ENCODE measurements around the gene ZNF408.
"Not testable (repeated sequence)": the region's sequence is repeated elsewhere in the genome, so short reads cannot be mapped to it uniquely, and the experiment has no call there.

ZNF408 gene

DNA sequence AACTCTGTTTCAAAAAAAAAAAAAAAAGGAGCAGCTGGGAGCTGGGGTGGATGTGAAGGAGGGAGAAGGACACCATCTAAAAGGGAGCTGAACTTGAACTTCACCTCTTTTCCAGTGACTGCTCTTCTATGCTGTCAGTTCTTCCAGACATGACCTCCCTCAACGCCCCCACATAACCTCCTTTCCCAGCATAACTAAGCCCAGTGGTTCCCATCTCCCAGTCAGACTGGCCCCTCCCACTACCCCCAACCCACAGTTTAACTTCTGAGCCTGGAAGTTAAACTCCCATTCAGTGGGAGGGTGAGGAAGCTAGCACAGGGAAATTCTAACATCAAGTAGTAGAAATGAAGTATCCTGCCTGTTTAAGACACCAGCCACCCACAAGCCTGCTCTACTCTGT lies 2.2 kb upstream of the ZNF408 start:
- no peak for DNase-seq

DNA sequence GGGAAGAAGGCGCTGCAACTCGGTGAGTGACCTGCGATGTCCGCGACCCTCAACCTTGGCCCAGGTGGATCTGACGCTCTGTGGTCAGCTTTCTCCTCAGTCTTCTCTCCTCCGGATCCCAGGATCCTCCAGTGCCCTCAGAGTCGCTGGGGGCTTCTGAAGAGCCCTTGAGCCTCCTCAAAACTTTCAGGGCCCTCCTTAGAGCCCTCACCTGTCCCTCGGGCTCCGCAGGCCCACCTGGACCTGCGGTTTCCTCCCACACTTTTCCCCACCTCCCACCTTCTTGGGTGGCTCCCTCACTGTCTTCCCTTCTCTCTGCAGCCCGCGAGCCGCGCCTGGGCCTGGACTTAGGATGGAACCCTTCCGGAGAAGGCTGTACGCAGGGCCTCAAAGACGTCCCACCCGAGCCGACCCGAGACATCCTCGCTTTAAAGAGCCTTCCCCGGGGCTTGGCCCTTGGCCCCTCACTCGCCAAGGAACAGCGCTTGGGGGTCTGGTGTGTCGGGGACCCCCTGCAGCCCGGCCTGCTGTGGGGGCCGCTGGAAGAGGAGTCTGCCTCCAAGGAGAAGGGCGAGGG lies 335 bp downstream of the ZNF408 start:
- no peak for DNase-seq

DNA sequence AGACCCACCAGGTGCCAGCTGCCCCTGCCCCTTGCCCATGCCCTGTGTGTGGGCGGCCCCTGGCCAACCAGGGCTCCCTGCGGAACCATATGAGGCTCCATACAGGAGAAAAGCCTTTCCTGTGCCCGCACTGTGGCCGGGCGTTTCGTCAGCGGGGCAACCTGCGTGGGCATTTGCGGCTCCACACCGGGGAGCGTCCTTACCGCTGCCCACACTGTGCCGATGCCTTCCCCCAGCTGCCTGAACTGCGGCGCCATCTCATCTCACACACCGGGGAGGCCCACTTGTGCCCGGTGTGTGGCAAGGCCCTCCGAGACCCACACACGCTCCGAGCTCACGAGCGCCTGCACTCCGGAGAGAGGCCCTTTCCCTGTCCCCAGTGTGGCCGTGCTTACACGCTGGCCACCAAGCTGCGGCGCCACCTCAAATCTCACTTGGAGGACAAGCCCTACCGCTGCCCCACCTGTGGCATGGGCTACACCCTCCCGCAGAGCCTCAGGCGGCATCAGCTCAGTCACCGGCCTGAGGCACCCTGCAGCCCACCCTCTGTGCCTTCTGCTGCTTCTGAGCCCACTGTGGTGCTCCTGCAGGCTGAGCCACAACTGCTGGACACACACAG lies 4.3 kb downstream of the ZNF408 start:
- no peak for DNase-seq

DNA sequence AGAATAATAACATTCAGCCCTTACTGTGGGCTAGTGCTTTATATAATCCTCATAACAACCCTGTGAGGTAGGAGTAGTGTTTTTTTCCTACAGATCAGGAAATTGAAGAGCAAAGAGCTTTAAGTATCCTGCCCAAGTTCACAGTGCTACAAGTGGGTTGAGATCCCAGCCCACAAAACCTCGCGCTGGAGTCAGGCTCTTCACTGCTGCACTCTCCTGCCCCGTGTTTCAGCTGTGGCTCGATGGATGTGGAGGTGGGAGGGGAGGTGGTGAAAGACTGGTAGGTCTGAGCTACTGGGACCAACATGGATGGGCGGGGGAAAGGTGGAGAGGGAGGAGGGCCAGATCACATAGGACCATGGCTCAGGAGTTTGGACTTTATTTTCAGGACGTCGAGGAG lies 6.1 kb downstream of the ZNF408 start:
- no peak for DNase-seq

DNA sequence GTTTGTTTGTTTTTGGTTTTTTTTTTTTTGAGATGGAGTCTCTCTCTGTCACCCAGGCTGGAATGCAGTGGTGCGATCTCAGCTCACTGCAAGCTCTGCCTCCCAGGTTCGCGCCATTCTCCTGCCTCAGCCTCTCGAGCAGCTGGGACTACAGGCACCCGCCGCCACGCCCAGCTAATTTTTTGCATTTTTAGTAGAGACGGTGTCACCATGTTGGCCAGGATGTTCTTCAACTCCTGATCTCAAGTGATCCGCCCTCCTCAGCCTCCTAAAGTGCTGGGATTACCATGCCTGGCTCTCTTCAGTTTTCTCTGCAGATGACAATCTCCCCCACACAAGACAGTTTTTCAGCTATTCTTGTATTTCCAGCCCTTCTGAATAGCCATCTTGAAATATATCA lies 8.5 kb downstream of the ZNF408 start:
- DNase-seq = not testable (repeated sequence)

DNA sequence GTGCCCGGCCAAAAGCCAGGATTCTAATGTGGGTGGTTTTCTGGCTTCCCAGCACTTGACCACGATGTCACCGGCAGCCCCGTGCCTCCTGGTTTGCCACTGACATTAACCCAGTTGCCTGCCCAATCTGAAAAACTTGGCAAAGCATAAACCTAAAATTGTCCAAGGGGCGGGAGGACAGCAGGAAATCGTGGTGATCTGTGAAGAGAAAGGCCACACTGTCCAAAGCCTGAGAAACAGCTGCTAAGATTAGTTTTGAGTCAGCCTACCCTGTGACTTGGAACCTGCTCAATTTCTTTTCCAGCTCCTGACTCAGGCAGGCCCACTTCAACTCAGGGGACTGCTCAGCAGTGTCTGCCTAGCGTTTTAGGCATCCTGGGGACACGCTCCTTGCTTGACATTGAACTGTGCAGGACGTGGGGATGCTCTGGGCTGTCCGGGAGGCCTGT lies 10.0 kb downstream of the ZNF408 start:
- peak; percentile 29 for DNase-seq

DNA sequence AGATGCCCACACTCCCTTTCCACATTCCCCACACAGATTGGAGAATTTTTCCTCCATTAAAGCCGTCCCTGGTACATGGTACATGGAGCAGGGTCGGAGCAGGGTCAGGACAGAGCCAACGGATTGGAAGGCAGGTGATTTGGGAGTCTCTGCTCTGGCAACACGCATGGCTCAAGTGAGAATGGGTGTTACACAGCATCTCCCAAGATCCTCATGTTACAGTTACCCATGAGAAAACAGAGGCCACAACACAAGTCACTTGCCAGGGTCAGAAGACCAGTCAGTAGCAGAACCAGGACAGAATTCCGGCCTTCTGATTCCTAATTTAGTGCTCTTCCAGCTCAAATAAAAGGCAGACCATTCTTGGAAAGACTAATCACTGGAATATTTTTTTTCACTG lies 10.5 kb downstream of the ZNF408 start:
- DNase-seq = no peak

DNA sequence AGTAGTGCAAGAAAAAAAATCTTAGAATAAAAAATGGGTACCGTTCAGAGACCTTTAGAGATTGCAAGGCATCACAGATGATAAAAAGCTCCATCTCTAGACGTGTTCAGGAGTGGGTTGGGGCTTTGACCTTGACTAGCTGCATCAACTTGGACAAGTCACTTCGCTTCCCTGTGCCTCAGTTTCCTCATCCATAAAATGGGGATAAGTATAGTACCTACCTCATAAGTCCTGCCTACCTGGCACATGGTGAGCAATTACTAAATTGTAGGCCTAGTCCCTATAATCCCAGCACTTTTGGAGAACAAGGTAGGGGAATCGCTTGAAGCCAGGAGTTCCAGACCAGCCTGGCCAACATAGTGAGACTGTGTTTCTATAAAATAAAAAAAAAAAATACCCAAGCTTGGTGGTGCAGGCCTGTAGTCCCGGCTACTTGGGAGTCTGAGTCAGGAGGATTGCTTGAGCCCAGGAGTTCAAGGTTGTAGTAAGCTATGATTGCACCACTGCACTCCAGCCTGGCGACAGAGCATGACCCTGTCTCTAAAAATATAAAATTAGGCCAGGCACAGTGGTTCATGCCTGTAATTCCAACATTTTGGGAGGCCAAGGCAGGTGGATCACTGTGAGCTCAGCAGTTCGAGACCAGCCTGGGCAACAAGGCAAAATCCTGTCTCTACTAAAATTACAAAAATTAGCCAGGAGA lies 12.2 kb downstream of the ZNF408 start:
- DNase-seq = no peak

DNA sequence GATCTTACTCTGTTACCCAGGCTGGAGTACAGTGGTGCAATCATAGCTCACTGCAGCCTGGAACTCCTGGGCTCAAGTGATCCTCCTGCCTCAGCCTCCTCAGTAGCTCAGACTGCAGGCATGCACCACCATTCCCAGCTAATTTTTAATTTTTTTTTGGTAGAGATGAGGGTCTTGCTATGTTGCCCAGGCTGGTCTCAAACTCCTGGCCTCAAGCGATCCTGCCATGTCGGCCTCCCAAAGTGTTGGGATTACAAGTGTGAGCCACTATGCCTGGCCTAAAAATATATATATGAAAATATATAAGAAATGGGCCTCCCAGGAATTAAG lies 17.0 kb downstream of the ZNF408 start:
- not testable (repeated sequence) for DNase-seq

DNA sequence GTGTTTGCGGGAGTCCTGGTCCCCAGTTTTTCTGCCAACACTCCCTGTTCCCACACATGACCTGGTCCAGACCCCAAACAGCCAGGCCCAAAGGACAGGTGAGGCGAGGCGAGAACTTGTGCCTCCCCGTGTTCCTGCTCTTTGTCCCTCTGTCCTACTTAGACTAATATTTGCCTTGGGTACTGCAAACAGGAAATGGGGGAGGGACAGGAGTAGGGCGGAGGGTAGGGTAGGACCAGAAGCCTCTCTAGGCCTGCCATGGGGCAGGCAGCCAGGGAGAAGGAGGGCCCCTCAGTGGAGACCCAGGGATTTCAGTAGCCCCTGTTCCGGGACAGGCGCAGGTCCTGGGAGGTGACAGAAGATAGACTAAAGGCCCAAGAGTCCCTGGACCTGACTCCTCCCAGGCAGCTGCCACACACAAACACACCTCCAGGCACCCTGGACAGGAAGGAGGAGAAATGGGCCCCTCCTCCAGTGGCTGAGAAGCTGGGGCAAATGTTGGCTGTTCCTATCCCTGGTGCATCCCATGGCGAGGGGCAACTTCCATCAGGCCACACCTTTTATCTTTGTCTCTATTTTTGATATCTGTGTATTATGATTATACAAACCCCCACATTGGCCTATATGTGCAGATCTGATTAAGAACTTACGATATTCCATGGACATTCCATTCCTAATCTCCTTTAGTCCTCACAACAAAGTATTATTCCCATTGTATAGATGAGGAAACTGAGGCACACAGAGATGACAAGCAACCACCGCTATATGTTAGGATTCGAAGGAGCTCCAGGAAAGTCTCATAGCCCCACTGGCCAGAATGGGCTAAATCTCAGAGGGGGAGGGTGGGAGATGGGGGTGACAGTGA lies 17.6 kb downstream of the ZNF408 start:
- no peak for DNase-seq

DNA sequence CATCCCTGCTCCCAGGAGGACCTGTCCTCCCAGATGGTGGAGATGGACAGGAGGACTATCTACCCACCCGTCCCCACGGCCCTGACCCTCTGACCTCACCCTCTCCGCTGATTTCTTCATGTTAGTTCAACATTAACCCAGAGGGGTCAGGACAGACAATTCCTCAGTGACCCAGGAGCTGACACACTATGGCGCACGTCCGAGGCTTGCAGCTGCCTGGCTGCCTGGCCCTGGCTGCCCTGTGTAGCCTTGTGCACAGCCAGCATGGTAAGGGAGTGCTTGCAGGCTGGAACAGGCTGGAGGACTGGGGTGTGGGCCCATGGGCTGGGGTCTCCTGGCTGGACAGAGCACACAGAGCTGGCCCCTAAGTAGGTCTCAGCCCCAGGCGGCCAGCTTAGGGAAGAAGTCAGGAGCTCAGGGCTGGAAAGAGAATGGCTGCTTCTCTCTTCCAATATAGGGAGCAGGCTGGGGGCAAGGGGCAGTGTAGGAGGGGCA lies 18.3 kb downstream of the ZNF408 start, which contains the start of gene F2:
F2 (plus strand) TSS at position 166 of the 495 bp plus-strand sequence; CDS start at position 189, 23 bp downstream.
- DNase-seq = no peak

DNA sequence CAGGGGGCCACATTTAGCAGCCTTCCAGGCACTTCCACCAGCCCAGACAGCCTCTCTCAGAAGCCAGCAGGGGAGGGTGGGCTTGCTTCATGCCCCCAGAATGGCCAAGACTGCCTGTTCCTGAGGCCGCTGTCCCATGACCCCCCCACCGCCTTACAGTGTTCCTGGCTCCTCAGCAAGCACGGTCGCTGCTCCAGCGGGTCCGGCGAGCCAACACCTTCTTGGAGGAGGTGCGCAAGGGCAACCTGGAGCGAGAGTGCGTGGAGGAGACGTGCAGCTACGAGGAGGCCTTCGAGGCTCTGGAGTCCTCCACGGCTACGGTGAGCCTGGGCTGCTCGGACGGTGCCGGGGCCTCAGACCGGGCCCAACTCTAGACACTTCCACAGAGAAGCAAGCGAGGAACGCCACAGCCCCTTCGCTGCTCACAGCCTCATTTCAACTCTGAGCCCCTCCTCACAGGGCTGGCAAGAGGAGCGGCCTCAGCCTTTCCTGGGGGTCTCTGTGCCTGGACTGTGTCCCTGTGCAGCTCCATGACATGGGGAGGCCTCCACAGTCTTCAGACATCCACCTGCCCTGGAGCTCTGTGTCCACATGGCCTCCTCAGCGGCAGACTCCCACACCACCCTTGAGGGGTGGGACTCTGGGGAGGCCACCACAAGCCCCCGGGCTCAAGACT lies 18.9 kb downstream of the ZNF408 start:
- DNase-seq = no peak

DNA sequence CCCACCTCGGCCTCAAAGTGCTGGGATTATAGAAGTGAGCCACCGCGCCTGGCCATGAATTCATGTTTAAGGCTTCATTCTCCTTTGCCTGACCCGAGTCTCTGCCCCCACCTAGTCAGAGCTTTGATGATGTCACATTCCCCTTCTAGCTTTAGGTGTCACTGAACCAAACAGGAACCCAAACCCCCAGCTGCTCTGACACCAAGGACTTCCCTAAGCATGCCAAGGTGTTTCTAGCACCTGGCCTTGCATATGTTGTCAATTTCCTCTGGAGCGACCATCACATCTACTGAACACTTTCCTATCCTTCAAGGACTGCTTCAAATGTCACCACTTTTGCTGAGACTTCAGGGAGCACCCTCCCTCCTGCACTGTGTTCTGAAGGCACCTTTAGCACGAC lies 20.5 kb downstream of the ZNF408 start:
- DNase-seq = no peak

DNA sequence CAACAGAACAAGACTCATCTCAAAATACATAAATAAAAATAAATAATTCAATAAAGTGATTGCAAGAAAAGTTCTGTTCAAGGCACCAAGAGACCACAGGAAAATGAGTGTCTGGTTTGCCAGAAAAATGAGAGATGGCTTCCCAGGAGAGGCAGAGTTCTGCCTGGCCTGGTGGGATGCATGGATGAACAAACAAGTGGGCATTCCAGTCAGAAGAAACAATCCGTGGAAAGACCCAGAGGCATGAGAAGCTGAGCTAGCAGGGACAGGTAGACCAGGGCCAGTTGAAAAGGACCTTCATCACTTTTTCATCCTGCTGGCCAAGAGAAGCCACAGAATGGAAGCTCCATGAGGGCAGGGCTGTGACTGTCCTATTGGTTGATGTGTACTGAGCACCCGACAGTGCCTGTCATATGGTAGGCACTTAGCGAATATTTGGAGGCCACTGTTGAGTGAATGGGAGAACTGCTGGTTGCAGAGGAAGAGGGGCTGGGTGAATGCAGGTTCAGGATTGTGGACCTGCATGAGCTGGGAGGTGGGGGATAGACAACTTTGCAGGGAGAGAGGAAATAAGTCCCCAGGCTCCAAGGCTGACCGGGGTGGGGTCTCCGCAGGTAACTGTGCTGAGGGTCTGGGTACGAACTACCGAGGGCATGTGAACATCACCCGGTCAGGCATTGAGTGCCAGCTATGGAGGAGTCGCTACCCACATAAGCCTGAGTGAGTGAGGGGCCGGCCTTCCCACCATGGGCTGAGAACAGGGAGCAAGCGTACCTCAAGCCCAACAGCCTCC lies 21.9 kb downstream of the ZNF408 start:
- no peak for DNase-seq

DNA sequence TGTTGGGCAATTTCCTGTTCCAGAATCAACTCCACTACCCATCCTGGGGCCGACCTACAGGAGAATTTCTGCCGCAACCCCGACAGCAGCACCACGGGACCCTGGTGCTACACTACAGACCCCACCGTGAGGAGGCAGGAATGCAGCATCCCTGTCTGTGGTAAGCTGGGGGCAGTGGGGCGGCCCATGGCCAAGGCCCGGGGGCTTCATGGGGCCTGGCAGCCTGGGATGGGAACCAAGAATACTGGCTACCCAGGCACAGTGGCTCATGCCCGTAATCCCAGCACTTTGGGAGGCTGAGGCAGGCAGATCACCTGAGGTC lies 22.5 kb downstream of the ZNF408 start:
- DNase-seq = no peak

DNA sequence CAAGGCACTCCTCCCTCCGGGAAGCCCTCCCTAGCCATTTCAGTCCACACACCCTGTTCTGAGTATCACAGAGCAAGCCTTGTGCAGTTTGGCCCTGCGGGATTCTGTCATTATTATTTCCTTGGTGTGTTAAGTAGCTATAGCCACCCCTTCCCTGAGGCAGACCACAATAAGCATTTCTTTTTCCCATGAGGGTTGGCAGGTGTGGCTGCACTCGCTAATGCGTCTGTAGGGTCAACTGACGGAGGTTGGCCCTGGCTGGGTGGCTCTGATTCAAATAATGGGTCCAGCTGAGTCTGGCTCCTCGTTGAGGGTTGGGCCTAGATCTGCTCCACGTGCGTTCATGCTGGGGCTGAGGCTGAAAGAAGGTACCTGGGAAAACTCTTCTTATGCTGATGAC lies 23.3 kb downstream of the ZNF408 start:
- DNase-seq = no peak

DNA sequence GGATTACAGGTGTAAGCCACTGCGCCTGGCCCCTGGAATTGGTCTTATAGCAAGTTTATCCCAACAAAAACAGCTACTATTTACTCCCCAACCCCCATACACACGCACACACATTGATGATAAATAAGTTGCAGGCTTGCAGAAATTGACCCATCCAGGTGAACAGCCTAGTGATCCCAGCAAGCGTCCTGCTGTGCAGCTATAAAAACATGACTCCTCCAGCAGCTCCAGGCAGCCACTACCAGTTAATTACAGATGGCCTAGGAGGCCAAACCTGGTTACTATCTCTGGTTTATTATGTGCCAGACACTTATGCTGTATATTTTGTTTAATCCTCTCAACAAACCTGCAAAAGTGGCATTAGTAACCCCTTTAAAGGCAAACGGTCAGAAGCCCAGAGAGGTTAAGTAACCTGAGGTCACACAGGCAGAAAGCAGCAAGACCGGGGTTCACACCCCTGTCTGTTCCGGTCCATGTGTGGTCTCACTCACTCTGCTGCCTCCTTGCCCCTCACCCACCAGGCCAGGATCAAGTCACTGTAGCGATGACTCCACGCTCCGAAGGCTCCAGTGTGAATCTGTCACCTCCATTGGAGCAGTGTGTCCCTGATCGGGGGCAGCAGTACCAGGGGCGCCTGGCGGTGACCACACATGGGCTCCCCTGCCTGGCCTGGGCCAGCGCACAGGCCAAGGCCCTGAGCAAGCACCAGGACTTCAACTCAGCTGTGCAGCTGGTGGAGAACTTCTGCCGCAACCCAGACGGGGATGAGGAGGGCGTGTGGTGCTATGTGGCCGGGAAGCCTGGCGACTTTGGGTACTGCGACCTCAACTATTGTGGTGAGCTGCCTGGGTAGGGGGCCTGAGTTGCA lies 24.7 kb downstream of the ZNF408 start:
- DNase-seq = no peak

DNA sequence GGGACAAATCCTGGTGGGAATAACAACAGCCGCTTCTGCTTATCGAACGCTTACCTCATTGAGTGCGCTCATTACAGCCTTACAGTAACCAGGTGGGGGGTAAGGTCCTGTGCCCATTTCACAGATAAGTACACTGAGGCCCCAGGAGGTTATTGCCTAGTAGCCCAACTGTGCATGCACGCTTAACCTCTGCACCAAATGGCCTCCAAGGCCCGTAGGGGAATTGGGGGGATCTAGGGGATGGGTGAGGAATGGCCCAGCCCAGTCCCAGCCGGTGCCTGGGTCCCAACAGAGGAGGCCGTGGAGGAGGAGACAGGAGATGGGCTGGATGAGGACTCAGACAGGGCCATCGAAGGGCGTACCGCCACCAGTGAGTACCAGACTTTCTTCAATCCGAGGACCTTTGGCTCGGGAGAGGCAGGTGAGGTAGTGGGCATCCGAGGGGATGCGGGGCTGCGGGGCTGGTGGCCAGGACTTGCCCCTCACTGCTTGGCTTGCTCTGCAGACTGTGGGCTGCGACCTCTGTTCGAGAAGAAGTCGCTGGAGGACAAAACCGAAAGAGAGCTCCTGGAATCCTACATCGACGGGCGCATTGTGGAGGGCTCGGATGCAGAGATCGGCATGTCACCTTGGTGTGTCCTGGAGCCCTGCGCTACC lies 25.5 kb downstream of the ZNF408 start:
- no peak for DNase-seq

DNA sequence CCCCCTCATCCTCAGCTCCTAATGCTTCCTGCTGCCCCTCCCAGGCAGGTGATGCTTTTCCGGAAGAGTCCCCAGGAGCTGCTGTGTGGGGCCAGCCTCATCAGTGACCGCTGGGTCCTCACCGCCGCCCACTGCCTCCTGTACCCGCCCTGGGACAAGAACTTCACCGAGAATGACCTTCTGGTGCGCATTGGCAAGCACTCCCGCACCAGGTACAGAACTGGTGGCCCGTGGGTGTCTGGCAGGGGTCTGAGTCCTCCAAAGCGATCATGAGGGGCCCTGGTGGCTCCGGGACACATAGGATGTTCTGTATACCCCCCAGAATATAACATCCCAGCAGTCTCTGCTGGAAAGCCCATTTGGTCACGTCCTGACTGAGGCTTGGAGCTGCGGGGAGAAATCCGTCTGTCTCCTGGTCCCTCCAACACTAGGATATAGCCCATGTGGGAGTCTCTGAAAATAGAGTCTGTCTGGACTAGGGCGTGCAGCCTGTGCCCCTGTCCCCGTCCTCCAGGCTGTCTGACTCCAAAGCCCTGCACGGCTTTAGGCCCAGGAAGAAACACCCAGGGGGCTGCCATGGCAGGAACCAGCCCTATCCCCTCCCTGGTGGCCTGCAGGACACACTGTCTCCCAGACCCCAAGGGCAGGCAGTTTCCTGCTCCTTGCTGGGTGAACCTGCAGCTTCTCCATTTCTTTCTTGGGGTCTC lies 27.3 kb downstream of the ZNF408 start:
- DNase-seq = no peak

DNA sequence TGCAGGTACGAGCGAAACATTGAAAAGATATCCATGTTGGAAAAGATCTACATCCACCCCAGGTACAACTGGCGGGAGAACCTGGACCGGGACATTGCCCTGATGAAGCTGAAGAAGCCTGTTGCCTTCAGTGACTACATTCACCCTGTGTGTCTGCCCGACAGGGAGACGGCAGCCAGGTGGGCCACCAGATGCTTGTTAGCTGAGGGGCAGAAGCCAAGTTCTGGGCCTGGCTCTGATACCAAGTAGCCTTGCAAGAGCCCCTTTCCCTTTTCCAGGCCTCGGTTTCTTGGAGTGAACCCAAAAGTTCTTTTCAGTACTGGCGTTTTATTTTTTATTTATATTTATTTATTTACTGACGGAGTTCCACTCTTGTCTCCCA lies 27.8 kb downstream of the ZNF408 start:
- DNase-seq = no peak
